Peyer's patch (tissue), 4 donors: ENCODE measurements around the gene PCIF1. TPM values are rescaled to one million over a fixed set of nuclear protein-coding genes. Genes with fewer than 3 reads are reported as not detected.
"Not testable (repeated sequence)": the region's sequence is repeated elsewhere in the genome, so short reads cannot be mapped to it uniquely, and the experiment has no call there.

Experiments used
- DNase-seq, 3 donors: peaks; one replicate each; pipeline ENCODE4 v3.0.0-alpha.2; 2017 to 2019
- H3K27ac ChIP-seq, 4 donors: fragments of 200-600 bp; sonication (generic); one replicate each; pipeline ENCODE4 v1.5.1; 2016 to 2019
- H3K27me3 ChIP-seq, 2 donors: fragments of 200-600 bp; sonication (generic); one replicate each; pipeline ENCODE4 v1.5.1; 2019
- H3K36me3 ChIP-seq, 3 donors: fragments of 200-600 bp; sonication (generic); one replicate each; pipeline ENCODE4 v1.5.1; 2016 to 2019
- H3K4me1 ChIP-seq, 4 donors: fragments of 200-600 bp; sonication (generic); one replicate each; pipeline ENCODE4 v1.5.1; 2016 to 2019
- H3K4me3 ChIP-seq, 4 donors: fragments of 200-600 bp; sonication (generic); 1 replicate in 3 of 4; 2 replicates in 1 of 4; pipeline ENCODE4 v1.5.1; 2016 to 2019; ENCODE audit warnings: mild to moderate bottlenecking in 1 of 4
- H3K9me3 ChIP-seq, 4 donors: fragments of 200-600 bp; sonication (generic); one replicate each; pipeline ENCODE4 v1.5.1; 2016 to 2019; ENCODE audit warnings: mild to moderate bottlenecking in 1 of 4
- POLR2A ChIP-seq, 2 donors: fragments of 450-650 bp; IDR thresholded peaks; one replicate each; pipeline ENCODE4 v1.5.1; 2017; ENCODE audit warnings: antibody characterized with exemption in 2 of 2, mild to moderate bottlenecking in 2 of 2, moderate library complexity in 2 of 2
- total RNA-seq, 4 donors: library from RNA; depleted of rRNA; stranded (reverse); fragments of >200 nt; gene quantifications; one replicate each; pipeline ENCODE4 v1.1.0, GENCODE V29; 2016
- TF ChIP-seq, protein P1 (sequence below), 6 experiments: fragments of 450-650 bp in 4 of 6; fragments of 200-600 bp in 2 of 6; sonication (generic) in 1 of 6; IDR thresholded peaks; one replicate each; pipeline ENCODE4 v1.5.1; 2017 to 2019; ENCODE audit warnings: antibody characterized with exemption in 6 of 6, mild to moderate bottlenecking in 3 of 6, moderate library complexity in 1 of 6

Gene PCIF1
- total RNA-seq, 4 donors from 2014 or later = 25.0 to 53.2 (median 44.9) TPM

DNA sequence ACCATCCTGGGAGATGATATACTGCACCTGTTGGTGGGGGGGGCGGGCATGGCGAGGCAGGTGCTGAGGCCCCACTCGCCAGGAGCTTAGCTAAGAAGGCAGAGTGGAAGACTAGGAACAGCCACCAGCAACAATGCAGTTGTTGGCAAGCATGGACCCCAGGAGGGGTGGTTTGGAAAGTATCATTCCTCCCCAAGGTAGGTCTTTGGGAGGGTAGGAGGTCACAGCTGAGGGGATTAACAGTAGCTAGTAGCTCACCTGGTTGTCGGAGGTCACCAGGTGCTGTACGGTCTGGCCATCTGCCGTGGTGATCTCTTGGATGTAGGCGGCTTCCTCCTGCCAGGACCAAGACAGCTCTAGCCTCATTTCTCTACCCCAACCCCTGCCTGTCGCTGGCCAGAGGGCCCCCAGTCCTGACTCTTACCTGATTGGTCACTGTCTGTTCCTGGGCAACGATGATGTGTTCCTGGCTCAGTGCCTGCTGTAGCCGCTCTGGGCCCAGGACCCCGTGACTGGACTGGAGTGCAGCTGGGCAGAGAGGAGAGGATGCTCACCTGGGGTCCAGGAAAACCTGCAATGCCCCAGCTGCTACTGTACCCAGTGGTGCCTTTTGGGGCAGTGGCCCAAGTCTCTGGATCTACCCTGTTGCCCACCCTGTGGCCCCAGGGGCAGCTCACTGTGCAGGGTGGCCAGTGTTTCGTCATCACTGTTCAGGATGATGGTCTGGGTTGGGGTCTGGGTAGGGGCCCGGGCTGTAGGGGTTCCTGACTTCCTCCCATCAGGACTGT, 15.3 kb downstream of the PCIF1 start:
- H3K27me3 ChIP-seq = no peaks in the 10 kb centered on the region
- no peak for DNase-seq
- no peak for TF ChIP-seq POLR2A (IDR thresholded peaks at IDR 0.05)
- TF ChIP-seq, protein P1, sequence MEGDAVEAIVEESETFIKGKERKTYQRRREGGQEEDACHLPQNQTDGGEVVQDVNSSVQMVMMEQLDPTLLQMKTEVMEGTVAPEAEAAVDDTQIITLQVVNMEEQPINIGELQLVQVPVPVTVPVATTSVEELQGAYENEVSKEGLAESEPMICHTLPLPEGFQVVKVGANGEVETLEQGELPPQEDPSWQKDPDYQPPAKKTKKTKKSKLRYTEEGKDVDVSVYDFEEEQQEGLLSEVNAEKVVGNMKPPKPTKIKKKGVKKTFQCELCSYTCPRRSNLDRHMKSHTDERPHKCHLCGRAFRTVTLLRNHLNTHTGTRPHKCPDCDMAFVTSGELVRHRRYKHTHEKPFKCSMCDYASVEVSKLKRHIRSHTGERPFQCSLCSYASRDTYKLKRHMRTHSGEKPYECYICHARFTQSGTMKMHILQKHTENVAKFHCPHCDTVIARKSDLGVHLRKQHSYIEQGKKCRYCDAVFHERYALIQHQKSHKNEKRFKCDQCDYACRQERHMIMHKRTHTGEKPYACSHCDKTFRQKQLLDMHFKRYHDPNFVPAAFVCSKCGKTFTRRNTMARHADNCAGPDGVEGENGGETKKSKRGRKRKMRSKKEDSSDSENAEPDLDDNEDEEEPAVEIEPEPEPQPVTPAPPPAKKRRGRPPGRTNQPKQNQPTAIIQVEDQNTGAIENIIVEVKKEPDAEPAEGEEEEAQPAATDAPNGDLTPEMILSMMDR (IDR thresholded peaks at IDR 0.05) = no peak
- H3K4me1 ChIP-seq = peaks cover 0 to 6% (median 0%) of the 10 kb centered on the region in 4 donors
- peaks cover 0 to 90% (median 0%) of the 10 kb centered on the region in 3 donors for H3K36me3 ChIP-seq
- no peak overlapping the region for H3K4me3 ChIP-seq
- H3K9me3 ChIP-seq = no peaks in the 10 kb centered on the region
- peak overlapping the region in 1 of 4 donors; percentile 10 for H3K27ac ChIP-seq

DNA sequence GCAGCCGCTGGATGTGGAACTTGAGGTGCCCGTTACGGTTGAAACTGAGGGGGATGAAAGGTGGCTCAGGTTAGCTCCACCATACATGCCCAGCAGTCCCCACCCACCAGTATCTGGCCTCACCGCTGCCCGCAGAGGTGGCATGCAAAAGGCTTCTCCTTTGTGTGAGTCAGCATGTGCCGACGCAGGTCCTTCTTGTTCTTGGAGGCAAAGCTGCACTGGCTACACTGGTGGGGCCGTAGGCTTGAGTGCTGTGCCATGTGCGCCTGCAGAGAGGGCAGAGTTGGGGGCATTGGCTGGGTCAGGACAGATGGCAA, 15.8 kb downstream of the PCIF1 start:
- TF ChIP-seq POLR2A (IDR thresholded peaks at IDR 0.05) = no peak
- TF ChIP-seq, protein P1 (IDR thresholded peaks at IDR 0.05) = no peak
- Histone ChIP-seq H3K4me1 (peaks cover 0 to 6% (median 0%) of the 10 kb centered on the region in 4 donors), H3K27me3 (no peaks in the 10 kb centered on the region), H3K27ac (no peak overlapping the region), H3K4me3 (no peak overlapping the region), H3K9me3 (no peaks in the 10 kb centered on the region), H3K36me3 (peaks cover 0 to 85% (median 0%) of the 10 kb centered on the region in 3 donors)
- no peak for DNase-seq

DNA sequence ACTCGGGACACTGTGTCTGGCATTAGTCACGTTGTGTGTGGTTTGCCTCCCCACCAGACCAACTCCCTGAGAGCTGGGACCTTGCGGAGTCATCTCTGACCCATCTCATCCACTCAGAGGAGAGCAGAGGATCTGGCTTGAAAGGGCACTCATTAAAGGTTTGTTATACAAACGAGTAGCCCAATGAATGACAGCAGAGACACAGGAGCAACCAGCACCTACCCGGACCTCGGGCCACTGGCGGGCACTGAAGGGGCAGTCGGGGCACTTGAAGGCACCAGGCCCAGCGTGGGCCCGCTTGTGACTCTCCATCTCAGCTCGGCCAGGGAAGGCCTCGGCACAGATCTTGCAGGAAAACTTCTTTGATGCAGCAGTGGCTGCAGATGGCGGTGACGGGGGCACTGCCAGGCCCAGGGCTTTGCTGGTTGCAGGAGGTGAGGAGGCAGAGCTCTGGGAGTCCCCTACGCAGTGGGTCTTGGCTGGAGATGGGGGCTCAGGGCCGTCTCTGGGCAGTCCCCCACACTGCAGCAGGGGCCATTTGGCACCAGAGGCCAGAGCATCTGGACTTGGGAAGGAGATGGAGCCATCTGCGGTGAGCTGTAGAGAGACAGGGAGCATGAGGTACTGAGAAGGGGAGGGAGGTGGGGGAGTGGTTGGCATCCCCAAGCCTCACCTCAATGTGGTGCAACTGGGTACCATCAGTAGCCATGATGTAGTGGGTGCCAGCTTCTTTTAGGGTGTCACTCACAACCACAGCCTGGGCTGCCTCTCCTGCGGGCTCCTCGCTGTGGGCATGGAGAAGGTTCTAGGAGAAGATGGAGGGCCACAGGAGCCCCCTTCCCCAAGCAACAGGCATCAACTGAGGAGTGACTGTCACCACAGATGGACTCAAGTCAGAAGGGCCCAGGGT, 17.7 kb downstream of the PCIF1 start:
- no peak overlapping the region for H3K27ac ChIP-seq
- H3K36me3 ChIP-seq = peaks cover 0 to 80% (median 0%) of the 10 kb centered on the region in 3 donors
- H3K4me1 ChIP-seq = no peaks in the 10 kb centered on the region
- no peak overlapping the region for H3K4me3 ChIP-seq
- TF ChIP-seq, protein P1 (IDR thresholded peaks at IDR 0.05) = no peak
- no peak for TF ChIP-seq POLR2A (IDR thresholded peaks at IDR 0.05)
- H3K27me3 ChIP-seq = no peaks in the 10 kb centered on the region
- no peak for DNase-seq
- no peaks in the 10 kb centered on the region for H3K9me3 ChIP-seq

DNA sequence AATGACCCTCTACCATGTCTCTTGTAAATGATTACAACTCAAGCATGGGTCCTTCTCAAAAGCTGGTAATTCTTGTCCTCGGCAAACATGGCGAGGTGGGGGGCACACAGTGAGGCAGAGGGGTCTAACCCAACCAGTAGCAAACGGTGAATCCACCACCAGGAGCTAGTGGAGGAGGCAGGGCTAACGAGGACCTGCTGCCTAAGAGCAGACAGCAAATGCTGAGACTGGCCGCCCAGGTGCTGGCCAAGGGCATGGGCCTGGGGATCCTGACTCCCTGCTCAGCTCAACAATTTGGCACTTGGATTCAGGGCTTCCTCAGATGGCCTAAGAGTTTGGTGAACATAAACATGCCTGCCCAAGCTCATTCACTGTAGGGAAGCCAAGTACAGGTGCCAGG, 18.4 kb downstream of the PCIF1 start:
- Histone ChIP-seq H3K4me3 (no peak overlapping the region), H3K9me3 (no peaks in the 10 kb centered on the region), H3K4me1 (no peaks in the 10 kb centered on the region), H3K27me3 (no peaks in the 10 kb centered on the region), H3K27ac (no peak overlapping the region), H3K36me3 (peaks cover 0 to 80% (median 0%) of the 10 kb centered on the region in 3 donors)
- no peak for DNase-seq
- TF ChIP-seq, protein P1 (IDR thresholded peaks at IDR 0.05) = no peak
- no peak for TF ChIP-seq POLR2A (IDR thresholded peaks at IDR 0.05)

DNA sequence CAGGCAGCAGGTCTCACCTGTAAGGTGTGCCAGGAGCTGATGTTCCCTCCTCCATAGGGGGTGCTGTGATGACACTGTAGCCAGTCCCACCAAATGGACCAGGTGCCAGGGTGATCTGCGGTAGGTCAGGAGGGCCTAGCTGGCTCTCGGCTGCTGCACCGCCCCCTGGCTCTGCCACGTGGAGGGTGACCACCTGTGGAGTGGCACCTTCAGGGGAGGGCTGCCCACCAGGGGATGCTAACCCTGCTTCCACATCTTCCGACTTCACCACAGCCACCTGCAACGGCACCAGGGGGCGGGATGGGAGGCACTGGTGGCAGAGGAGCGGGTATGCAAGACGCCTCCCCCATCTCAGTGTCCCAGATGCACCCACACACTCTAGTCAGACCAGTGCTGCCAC, 19.2 kb downstream of the PCIF1 start:
- Histone ChIP-seq H3K4me3 (no peak overlapping the region), H3K9me3 (no peaks in the 10 kb centered on the region), H3K27me3 (no peaks in the 10 kb centered on the region), H3K27ac (no peak overlapping the region), H3K36me3 (peaks cover 0 to 80% (median 0%) of the 10 kb centered on the region in 3 donors), H3K4me1 (no peaks in the 10 kb centered on the region)
- TF ChIP-seq POLR2A (IDR thresholded peaks at IDR 0.05) = no peak
- TF ChIP-seq, protein P1 (IDR thresholded peaks at IDR 0.05) = no peak
- no peak for DNase-seq

DNA sequence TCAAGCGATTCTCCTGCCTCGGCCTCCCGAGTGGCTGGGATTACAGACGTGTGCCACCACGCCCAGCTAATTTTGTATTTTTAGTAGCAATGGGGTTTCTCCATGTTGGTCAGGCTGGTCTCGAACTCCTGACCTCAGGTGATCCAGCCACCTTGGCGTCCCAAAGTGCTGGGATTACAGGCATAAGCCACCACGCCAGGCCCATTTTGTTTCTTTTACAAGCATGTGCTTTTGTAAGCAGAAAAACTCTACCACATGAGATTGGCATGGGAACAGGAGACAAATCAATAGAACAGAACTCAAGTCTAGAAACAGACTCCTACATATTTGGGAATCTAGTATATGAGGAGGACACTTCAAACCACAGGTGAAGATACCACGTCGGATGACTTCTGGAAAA, 21.8 kb downstream of the PCIF1 start:
- not testable (repeated sequence) for H3K4me1 ChIP-seq, H3K27me3 ChIP-seq, H3K4me3 ChIP-seq, DNase-seq, H3K9me3 ChIP-seq, H3K27ac ChIP-seq
- H3K36me3 ChIP-seq = peaks cover 0 to 80% (median 0%) of the 10 kb centered on the region in 3 donors
